GM19023 (cell line): ENCODE data around the gene UBFD1.
"Not testable (repeated sequence)": the region's sequence is repeated elsewhere in the genome, so short reads cannot be mapped to it uniquely, and the experiment has no call there.

Experiments
- ATAC-seq: cut with Tn5 transposase; IDR thresholded peaks from one replicate; pipeline ENCODE4 v1.9.1; 2021; ENCODE audit warnings: mild to moderate bottlenecking, moderate library complexity; ENCODE audit not compliant: unreplicated experiment

UBFD1 gene

GRCh38 chr16:23564575-23565363 is 7.2 kb downstream of the UBFD1 start:
- ATAC-seq: no peak

GRCh38 chr16:23566724-23567123 is 9.2 kb downstream of the UBFD1 start:
- ATAC-seq: no peak

GRCh38 chr16:23567602-23568001 is 10.1 kb downstream of the UBFD1 start:
- ATAC-seq: no peak

- ATAC-seq: no peak
Measured at GRCh38 chr16:23570992-23571632, 13.6 kb downstream of the UBFD1 start.

- ATAC-seq: no peak
Measured at GRCh38 chr16:23571895-23572294, 14.4 kb downstream of the UBFD1 start.

- ATAC-seq: no peak
Measured at GRCh38 chr16:23572394-23572793, 14.9 kb downstream of the UBFD1 start.

GRCh38 chr16:23573817-23574216 is 16.3 kb downstream of the UBFD1 start:
- ATAC-seq: no peak

GRCh38 chr16:23575834-23576233 is 18.3 kb downstream of the UBFD1 start:
- no peak for ATAC-seq

GRCh38 chr16:23577493-23577892 is 20.0 kb downstream of the UBFD1 start:
- no peak for ATAC-seq

GRCh38 chr16:23578101-23578830 is 20.7 kb downstream of the UBFD1 start:
- no peak for ATAC-seq

- no peak for ATAC-seq
Measured at GRCh38 chr16:23579371-23579770, 21.8 kb downstream of the UBFD1 start.

GRCh38 chr16:23580391-23580790 is 22.9 kb downstream of the UBFD1 start:
- ATAC-seq: no peak

- ATAC-seq: no peak
Measured at GRCh38 chr16:23581764-23582163, 24.2 kb downstream of the UBFD1 start.

GRCh38 chr16:23583271-23583670 is 25.7 kb downstream of the UBFD1 start:
- not testable (repeated sequence) for ATAC-seq

- no peak for ATAC-seq
Measured at GRCh38 chr16:23584186-23585076, 26.9 kb downstream of the UBFD1 start.

GRCh38 chr16:23587726-23588125 is 30.2 kb downstream of the UBFD1 start:
- no peak for ATAC-seq

- no peak for ATAC-seq
Measured at GRCh38 chr16:23590181-23590580, 32.7 kb downstream of the UBFD1 start.

- no peak for ATAC-seq
Measured at GRCh38 chr16:23594186-23594585, 36.7 kb downstream of the UBFD1 start.

GRCh38 chr16:23595246-23595950 is 37.9 kb downstream of the UBFD1 start:
- ATAC-seq: no peak
